ENCODE data around the gene DMWD.

- TF ChIP-seq CTCF (IDR thresholded peaks at IDR 0.05) (no peak), POLR2AphosphoS5 (IDR thresholded peaks at IDR 0.05; ENCODE audit: low read depth, low read length) (no peak), SIN3A (IDR thresholded peaks at IDR 0.05; ENCODE audit: borderline replicate concordance, insufficient read depth, low read depth, low read length) (no peak), TCF7L2 (IDR thresholded peaks at IDR 0.05; ENCODE audit: low read depth, low read length) (no peak), REST (IDR thresholded peaks at IDR 0.05; ENCODE audit: insufficient read depth in 1 of 2, low read depth in 2 of 2, low read length in 1 of 2) (no peak)
Observed at GRCh38 chr19:45786533-45786894, 6.1 kb downstream of the DMWD start.
